ENCODE measurements around the gene ARSA. TPM values are rescaled to one million over a fixed set of nuclear protein-coding genes. Genes with fewer than 3 reads are reported as not detected.
"Not testable (repeated sequence)": the region's sequence is repeated elsewhere in the genome, so short reads cannot be mapped to it uniquely, and the experiment has no call there.

The ARSA gene
- total RNA-seq, 1 donor from 2014 or later = 61.9 TPM

DNA sequence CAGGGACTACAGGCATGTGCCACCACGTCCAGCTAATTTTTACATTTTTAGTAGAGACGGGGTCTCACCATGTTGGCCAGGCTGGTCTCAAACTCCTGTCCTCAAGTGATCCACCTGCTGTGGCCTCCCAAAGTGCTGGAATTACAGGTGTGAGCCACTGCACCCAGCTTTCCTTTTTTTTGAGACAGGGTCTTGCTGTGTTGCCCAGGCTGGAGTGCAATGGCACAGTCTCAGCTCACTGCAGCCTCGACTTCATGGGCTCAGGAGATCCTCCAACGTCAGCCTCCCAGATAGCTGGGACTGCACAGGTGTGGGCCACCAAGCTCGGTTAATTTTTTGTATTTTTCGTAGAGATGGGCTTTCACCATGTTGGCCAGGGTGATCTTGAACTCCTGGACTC, 26.7 kb upstream of the ARSA start:
- DNase-seq (ENCODE audit: low spot score) = not testable (repeated sequence)

DNA sequence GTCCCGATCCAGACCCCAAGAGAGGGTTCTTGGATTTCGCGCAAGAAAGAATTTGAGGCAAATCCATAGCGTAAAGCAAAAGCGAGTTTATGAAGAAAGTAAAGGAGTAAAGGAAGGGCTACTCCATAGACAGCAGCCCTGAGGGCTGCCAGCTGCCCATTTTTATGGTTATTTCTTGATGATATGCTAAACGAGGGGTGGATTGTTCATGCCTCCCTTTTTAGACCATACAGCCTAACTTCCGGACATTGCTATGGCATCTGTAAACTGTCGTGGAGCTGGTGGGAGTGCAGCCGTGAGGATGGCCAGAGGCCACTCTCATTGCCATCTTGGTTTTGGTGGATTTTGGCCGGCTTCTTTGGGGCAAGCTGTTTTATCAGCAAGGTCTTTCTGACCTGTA, 25.3 kb upstream of the ARSA start:
- DNase-seq (ENCODE audit: low spot score) = no peak

DNA sequence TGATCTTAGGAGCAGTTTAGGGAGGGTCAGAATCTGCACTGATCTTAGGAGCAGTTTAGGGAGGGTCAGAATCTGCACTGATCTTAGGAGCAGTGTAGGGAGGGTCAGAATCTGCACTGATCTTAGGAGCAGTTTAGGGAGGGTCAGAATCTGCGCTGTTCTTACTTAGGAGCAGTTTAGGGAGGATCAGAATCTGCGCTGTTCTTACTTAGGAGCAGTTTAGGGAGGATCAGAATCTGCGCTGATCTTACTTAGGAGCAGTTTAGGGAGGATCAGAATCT, 15.8 kb upstream of the ARSA start:
- not testable (repeated sequence) for DNase-seq (ENCODE audit: low spot score)

DNA sequence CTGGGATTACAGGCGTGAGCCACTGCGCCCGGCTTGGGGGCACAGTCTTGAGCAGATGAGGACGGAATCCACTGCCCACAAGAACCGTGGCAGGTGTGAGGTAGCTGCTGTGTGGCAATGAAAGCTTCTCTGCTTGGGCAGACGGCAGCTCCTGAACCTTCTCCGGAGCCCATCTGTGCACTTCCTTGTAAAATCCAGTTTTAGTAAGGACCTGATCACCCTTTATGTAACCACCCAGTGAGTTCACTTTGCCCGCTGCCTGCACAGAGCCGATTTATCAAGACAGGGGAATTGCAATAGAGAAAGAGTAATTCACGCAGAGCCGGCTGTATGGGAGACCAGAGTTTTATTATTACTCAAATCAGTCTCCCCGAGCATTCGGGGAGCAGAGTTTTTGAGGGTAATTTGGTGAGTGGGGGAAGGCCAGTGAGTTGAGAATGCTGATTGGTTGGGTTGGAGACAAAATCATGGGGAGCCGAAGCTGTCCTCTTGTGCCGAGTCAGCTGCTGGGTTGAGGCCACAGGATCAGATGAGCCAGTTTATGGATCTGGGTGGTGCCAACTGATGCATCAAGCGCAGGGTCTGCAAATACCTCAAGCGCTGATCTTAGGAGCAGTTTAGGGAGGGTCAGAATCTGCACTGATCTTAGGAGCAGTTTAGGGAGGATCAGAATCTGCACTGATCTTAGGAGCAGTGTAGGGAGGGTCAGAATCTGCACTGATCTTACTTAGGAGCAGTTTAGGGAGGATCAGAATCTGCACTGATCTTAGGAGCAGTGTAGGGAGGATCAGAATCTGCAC, 15.3 kb upstream of the ARSA start:
- DNase-seq (ENCODE audit: low spot score) = not testable (repeated sequence)

DNA sequence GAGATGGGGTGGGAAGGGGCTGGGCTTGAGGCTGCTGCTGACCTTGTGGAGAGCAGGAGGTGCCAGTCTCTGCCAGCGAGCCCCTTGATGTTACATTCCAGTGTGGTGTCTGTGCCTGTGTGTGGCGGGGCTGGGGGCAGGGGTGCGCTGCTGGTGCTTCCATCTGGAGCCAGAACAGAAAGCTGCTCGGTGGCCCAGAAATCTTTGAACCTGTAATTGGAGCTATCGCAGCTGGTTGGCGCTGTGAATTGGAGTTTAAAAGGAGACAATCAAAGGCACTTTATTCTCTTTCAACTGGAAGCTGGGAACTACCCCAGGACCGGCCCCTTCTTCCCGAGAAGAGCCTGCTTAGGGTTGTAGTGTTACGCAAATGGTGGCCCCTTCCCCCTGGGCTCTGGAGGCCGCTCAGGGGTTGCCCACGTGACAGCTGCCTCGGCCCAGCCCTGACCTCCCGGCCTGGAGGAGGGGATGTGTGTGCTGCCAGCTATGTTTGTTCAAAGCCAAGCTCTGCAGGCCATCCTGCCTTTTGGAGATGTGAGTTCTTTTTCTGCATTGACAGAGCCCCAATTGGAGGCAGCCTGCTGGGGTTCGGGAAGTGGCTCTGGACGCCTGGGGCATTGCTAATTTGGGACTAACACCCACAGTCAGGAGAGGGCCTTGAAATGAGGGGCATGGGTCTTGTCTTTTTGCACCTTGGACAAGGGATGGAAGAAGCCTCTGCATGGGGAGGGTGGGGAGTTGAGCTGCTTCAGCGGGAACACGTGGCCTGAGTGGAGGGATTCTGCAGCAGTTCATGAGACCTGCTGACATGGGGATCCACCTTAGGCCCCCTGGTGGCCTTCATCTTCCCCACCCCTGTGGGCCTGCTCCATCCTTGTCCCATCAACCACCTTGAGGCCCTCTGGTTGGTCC, 14.0 kb upstream of the ARSA start:
- no peak for DNase-seq (ENCODE audit: low spot score)

- no peak for DNase-seq (ENCODE audit: low spot score)
These were observed 13.1 kb upstream of the ARSA start for GRCh38 chr22:50640857-50641647.

GRCh38 chr22:50640296-50640695, 12.3 kb upstream of the ARSA start:
- not testable (repeated sequence) for DNase-seq (ENCODE audit: low spot score)

DNA sequence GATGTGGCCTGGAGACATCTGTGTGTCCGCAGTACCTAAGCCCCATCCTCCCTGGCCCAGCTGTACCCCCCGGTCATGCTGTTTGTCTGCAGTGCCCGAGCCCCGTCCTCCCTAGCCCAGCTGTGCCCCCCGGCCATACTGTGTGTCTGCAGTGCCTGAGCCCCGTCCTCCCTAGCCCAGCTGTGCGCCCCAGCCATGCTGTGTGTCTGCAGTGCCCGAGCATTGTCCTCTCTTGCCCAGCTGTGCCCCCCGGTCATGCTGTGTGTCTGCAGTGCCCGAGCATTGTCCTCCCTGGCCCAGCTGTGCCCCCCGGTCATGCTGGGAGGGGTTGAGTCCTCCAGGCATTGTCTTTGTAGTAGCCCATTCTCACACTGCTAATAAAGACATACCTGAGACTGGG, 7.6 kb upstream of the ARSA start:
- no peak for DNase-seq (ENCODE audit: low spot score)

GRCh38 chr22:50633771-50634170, 5.8 kb upstream of the ARSA start:
- DNase-seq (ENCODE audit: low spot score) = no peak

DNA sequence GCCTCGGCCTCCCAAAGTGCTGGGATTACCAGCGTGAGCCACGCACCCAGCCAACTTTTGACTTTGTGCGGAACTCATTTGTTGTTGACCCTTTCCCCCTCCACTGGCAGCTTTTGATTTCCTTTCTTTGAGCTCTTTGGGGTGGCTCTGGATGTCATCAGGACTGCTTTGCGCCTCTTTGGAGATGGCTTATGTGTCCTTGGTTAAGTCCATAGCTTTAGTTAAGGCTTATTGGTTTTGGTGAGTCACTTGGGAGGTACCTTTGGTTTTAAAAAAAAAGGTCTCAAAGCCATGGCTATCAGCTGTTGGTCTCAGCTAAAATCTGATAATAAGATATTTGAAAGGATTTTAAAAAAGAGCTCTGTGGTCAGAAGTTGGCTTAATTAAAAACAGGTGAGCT, 5.1 kb upstream of the ARSA start:
- no peak for DNase-seq (ENCODE audit: low spot score)

DNA sequence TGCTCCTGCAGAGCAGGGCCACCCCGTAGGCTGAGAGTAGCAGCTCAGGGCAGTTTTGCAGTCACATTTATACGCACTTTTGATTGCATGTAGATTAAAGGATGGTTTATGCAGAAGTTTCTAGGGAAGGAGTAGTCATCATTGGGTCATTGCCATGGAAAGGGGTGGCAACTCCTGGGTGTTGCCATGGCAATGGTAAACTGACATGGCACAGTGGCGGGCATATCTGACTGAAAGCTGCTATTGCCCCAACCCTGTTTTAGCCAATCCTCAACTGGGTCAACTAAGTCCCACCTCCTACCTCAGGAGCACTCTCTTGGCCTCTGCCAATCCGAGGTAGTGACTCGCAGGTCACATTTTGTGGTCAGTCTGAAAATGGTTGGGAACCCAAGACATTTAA, 2.4 kb upstream of the ARSA start:
- DNase-seq (ENCODE audit: low spot score) = no peak

DNA sequence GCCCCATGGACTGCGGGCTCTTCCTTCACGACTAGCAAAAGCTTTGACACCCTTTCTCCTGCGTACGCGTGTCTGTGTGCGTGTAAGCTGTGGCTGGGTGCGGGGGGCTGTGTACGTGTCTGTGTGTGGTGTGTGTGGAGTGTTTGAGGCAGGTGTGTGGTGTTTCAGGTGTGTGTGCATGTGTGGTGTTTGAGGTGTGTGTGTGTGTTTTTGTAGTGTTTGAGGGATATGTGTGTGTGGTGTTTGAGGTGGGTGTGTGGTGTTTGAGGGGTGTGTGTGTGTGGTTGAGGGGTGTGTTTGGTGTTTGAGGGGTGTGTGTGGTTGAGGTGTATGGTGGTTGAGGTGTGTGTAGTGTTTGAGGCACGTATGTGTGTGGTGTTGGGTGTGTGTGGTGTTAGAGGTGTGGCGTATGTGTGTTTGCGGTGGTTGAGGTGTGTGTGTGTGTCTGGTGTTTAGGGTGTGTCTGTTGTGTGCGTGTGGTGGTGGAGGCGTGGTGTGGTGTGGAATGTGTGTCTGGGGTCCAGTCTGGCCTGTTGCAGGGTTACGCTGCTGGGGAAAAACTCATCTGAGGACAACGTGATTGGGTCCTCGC, 687 bp upstream of the ARSA start:
- no peak for DNase-seq (ENCODE audit: low spot score)

- no peak for DNase-seq (ENCODE audit: low spot score)
These were observed 906 bp downstream of the ARSA start for GRCh38 chr22:50626850-50627641.

DNA sequence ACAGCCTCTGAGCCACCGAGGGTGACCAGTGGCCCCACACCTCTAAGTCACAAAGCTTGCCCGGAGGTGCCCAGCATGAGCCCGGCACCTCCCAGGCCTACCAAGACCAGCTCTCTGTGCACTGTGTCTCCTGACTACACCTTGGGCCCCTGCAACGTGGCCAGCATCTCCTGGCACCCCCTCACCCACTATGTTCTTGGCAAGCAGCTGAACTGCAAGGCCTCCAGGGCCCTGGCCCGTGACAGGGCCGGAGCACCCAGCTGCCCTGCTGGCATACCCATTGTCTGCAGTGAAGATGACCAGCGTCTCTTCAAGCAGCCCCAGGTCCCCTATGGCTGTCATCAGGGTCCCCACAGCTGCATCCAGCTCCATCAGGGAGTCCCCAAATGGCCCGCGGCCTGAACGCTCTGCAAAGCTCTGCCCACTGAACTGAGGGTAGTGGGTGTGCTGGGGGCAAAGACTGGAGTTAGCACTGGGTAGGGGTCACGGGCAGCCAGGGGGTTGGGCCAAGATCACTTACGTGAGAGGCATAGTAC, 1.6 kb downstream of the ARSA start:
- DNase-seq (ENCODE audit: low spot score) = no peak

DNA sequence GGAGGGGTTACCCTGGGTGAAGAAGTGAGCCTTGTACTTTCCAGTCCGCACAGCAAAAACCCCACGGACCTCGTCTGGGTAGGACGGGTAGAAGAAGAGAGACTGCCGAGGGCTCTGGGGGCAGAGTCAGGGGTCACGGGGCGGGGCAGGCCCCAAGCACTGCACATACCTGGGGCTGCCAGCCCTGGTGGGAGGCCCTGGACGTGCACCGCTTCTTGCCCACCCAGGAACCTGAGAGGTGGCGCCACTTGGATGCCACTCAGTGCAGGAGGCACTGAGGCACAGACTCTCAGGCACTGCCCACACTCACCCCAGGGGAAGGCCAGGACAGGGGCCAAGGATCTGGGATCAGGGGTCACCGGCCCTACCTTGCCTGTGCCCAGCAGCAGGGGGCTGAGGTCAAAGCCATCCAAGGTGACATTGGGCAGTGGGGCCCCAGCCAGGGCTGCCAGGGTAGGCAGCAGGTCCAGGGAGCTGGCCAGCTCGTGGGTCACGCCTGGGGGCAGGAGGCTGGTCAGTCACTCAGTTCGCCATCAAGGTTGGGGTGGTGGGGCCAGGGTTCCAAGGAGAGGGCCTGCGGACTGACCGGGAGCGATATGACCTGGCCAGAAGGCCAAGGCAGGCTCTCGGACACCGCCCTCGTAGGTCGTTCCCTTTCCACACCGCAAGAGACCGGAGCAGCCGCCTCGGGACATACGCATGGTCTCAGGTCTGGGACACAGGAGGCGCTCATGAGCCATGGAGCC, 2.2 kb downstream of the ARSA start:
- DNase-seq (ENCODE audit: low spot score) = no peak

DNA sequence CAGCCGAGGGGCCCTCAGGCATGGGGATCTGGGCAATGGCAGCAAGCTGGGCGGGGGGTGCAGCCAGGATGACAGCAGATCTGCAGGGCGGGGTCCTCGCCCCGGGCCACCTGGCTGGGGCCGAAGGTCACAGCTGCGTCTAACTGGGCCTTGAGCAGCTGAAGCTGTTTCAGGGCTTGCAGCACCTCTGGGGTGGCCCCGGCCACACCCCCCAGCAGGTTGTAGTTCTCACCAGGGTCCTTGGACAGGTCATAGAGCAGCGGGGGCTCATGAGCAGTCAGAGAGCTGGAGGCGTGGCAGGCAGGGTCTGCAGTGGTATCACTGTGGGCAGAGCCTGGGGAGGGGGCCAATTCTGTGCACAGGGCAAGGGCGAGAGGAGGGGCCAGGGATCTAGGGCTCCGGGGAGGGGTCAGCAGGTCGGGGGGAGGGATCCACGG, 2.8 kb downstream of the ARSA start:
- DNase-seq (ENCODE audit: low spot score) = no peak

DNA sequence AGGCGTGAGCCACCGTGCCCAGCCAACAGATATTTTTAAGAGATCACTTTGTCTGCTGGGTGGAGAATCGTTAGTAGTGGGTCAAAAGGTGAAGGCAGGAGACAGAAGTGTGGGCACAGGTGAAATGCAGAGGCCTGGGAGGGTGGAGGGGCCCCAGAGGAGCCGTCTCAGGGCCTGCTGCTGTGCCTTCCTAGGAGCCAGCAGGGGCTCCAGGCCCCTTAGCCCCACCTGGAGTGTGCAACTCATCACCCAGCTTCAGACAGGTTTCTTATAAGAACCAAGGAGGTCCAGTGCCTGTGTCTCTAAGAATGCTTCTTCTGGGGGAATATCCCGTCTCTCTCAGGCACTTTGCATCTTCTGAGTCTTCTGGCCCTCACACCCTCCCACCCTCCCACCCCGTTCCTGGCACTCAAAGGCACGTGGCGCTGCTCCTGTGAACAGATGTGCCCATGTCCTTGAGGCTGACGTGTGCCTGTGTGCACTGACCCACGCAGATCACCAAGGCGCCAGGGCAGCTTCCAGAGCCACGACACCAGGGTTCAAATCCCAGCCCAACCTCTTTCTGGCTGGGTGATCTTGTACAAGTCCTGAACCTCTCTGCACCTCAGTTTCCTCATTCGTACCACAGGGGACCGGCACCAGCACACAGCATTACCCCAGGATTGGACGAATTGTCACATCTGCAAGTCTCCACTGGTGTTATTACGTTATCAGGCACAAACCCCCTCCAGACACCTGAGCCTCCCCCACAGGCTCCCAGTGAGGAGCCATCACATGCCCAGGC, 3.4 kb downstream of the ARSA start:
- no peak for DNase-seq (ENCODE audit: low spot score)

DNA sequence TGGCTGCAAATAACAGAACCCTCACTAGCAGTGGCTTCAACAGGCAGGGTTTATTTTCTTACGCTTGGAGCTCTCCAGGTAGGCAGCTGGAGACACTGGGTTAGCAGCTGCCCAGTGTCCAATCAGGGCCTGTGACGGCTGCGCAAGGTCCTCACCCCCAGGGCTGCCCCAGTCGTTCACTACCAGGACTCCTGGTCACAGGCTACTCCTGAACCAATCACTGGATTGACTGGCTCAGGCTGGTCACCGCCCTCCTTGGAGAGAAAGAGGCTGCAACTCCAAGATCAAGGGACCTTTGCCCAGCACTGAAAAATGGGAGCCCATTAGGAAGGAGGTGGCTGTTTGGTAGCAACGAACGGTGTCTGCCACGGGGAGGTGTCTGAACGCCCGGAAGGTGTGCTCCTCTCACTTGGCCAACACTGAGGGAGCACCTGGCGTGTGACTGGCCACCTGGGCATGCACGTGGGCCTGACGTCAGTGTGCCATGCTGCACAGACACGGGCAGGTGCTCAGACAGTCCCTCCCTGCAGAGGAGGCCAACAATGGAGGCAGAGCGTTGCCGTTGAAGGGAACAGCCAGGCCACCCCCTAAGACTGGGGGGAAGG, 5.1 kb downstream of the ARSA start:
- no peak for DNase-seq (ENCODE audit: low spot score)
